Measurements from ENCODE around the gene STK32C. TPM values are rescaled to one million over a fixed set of nuclear protein-coding genes. Genes with fewer than 3 reads are reported as not detected.

The STK32C gene
- 6.4 and 9.3 TPM in 2 replicates for total RNA-seq (2014; rRNA removed; shearing (Covaris generic))

DNA sequence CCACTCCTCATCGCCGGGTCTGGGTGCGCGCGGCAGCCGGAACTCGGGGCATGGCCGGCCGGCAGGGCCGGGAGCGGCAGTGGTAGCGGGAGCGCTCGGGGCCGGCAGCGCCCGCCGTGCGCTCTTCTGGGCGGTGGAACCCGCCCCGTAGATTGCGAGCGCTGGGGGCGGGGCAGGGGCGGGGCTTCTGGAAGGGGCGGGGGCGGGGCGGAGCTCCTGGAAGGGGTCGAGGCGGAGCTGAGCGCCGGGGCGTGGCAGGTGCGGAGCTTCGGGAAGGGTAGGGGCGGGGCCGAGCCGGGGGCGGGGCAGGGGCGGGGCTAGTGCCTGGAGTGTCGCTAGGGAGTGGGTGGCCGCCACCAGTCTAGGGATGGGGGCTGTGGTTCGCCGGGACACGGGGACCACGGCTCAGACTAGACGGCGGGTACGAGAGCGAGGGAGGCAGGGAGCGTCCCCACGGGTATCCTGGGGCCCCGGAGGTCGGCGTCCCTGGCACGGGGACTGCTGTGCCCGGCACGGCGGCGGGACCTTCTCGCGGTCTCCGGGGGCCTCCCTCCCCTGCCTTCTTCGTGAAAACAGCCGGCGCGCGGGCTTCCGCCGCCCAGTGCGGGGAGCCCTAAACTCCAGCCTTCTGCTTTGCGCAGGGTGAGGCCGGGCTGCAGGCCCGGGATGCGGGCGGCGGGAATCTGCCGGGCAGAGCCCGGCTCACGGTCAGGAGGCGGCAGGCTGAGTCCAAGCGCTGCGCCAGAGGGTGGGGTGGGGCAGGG is at the start of gene STK32C:
Gene STK32C, minus strand, starts transcription at position 128 of the 764 bp plus-strand sequence. Its CDS starts 117 bp downstream, at position 11.
- DNase-seq (ENCODE audit: low read depth) = peak; percentile 86

DNA sequence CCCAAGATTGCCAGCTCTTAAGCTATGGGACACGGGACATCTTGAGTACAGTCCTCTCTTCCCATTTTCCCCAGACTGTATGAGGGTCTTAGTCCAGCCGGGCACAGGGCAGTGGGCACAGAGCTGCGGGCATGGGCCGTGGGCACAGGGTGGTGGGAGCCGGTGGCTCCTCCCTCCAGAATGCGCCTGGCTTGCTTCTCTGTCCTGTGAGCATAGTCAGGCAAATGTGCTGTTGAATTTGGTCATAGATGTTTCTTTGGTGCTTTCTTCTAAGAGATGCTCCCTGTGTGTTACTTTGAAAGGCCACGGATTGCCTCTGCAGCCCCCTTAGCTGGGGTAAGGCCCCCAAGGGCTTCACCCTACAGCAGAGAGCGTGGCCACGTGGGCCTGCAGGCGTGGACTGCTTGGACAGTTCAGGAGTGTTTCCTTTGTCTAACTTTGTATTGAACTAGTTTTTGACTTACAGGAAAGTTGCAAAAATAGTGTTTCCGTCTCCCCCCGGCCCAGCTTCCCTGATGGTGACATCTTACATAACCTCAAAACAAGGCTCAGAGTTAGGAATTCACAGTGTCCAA is 49.0 kb upstream of the STK32C start:
- DNase-seq (ENCODE audit: low read depth) = no peak

DNA sequence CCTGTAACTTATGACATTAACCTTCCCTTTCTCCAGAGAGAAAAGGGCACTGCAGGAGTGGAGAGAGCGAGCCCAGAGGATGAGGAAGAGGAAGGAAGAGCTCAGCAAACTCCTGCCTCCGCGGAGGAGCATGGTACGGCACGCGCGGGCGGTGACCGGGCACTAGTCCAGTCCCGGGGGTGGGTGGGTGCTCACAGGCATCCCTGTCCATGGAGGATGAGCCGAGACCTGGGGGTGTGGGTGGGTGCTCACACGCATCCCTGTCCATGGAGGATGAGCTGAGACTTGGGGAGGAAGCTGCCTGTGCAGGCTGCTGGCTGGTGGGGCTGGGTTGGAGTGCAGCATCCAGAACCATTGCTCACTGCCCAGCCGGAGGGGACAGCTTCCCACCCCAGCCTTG is 48.0 kb upstream of the STK32C start:
- no peak for DNase-seq (ENCODE audit: low read depth)

DNA sequence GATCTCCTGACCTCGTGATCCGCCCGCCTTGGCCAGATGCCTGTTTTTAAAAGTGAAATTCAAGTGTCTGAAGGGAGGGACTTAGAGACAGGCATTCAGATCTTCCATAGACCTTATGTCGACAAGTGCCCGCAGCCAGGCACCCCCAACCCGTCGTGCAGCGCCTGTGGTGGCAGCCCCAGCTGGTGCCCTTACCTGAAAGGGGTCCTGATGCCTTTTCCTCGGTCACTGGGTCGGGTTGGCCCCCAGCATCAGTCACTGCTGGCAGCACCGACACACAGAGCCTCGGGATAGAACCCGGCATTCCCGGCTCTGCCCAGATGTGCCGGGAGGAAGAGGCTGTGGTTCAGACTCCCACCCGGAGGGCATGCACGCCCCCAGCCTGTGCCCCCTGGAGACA is 47.5 kb upstream of the STK32C start:
- DNase-seq (ENCODE audit: low read depth) = no peak

DNA sequence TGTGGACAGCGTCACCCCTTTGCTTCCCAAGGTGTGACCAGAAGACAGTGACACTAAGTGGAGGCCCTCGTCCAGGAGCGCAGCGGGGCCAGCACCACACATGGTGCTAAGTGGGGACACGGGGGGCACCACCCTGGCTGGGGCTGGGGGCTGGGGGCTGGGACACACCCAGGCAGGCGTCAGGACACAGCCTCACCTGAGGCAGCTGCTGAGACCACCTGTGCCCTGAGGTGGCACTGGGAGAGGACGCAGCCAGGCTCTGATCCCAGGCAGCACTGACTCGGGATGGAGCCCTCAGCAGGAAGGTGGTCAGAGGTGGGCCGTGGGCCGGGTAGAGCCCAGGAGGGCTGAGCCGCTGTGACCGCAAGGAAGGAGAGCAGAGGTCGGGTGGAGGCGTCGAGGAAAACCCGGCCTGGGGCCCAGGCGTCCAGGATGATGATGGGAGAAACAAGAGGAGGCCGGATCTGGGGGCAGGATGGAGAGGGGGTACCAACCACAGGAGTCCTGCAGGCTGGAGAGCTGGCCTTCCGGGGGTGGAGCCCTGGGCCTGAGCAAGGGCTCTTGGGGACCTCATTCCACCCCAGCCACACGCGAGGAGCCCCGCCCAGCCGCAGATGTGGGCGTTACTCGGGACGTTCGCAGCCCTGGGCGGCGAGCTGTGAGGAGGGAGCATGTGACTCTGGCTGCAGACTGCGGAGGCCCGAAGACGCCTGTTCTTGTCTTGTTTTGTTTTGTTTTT is 46.8 kb upstream of the STK32C start:
- DNase-seq (ENCODE audit: low read depth) = no peak

DNA sequence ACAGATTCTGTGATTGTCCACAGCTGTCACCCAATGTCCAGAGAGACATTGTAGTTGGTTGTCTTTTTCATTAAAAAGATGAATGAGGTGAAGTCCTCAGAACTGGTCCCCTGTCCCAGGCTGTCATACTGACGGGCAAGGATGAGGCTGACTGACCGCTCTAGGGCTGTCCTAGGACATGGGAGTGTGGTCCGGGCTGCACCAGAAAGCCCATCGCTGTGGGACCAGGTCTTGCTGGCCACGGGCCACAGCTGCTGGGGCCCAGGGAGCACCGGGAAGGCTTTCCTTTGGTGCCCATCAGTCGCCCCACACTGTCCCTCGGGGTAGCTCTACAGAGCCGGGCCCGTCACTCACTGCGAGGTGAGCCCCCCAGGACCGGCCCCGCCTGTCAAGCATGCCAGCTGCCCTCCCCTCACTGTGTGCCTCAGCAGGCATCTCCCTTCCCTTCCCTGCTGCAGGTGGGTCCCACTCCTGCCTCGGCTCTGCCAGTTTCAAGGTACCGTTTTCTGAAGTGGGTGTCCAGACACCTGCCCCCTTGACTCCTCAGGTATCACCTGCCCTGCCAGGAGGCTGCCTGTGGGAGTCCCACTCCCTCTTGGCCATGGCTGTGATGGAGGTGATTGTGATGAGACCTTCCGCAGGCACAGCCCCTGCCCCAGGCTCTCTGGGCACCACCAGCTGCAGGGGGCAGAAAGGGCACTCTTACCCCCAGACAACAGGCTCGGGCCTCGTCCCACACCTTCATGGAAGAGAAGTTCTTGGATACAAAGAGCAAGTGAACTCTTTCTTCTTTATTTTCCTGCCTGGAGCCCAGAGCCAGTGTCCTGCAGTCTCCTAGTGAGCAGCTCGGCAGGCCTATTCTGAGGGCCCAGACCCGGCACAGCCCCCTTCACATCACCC is 46.0 kb upstream of the STK32C start:
- DNase-seq (ENCODE audit: low read depth) = no peak

DNA sequence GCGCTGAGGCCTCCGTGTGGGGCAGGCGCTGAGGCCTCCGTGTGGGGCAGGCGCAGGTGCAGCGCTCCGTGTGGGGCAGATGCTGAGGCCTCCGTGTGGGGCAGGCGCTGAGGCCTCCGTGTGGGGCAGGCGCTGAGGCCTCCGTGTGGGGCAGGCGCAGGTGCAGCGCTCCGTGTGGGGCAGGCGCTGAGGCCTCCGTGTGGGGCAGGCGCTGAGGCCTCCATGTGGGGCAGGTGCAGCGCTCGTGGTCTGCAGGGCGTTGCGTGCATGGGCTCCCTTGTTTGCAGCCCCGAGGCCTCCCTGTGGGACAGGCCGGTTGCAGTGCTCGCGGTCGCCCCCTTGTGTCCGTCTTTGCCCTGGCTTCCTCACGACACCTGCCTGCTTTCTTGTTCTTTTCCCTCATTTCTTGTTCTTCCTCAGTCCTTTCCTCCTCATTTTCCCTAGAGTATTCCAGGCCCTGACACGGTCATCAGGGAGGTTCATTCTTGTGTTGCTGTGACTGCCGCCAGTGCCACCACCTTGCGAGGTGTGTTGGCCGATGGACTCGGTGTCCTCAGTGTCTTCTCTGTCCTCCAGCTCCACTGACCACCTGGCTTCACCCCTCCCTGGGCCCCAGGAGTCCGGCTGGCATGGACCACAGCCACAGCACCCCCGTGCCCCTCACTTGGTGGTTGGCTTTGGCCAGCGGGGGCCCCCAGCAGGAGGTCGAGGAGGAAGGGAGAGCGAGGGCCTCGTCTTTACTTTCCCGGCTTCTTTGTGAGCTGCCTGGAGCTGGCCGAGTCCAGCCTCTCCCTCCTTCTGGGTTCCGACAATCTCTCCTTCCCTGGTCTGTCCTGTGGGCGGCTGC is 44.9 kb upstream of the STK32C start:
- DNase-seq (ENCODE audit: low read depth) = peak; percentile 64

DNA sequence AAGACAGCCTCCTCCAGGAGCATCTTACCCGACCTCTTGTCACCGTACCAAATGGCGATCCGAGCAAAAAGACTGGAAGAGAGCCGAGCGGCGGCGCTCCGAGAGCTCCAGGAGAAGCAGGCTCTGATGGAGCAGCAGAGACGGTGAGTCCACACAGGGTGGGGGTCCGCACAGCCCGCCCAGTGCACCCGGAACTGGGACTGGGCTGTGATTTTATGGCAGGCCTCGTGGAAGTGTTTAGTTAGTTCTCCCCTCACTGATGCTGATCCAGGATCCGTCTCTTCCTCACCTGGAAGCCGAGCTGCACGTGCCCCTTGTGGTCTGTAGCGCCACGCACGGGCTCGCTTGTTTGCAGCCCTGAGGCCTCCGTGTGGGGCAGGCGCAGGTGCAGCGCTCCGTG is 43.9 kb upstream of the STK32C start:
- no peak for DNase-seq (ENCODE audit: low read depth)

DNA sequence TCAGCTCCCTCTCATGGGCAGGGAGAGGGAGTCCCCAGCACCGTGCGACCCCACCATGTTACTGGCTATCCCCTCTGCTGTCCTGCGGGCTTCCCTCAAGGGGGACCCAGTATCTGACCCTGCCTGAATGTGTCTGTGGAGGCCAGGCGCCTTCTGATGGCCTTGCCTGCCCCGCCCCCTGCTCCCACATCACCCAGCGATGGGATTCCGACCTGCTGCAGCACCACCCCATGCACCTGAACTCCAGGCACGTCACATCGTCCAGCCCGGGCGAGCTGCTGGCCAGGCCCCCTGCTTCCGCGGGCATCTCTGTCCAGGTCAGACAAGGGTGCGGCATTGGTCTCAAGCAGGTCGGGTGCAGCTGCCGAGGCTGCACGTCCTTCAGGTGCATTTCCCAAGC is 43.2 kb upstream of the STK32C start:
- no peak for DNase-seq (ENCODE audit: low read depth)

DNA sequence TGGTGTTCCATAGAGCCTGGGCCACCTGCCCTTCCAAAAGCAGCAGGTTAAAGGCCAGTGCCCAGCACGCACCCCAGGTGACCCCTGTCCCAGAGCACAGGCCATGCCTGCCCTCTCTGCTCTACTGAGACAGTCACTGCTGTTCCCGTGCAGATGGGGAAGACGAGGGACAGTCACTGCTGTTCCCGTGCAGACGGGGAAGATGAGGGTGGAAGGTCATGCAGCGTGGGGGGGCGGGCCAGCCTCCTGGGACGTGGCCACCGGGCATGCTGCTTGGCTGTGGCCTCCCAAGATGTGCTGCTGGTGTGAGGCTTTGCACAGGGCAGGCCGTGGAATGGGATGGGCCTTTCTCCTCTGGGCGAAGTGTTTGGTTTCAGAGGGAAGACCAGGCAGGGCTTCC is 42.6 kb upstream of the STK32C start:
- no peak for DNase-seq (ENCODE audit: low read depth)

DNA sequence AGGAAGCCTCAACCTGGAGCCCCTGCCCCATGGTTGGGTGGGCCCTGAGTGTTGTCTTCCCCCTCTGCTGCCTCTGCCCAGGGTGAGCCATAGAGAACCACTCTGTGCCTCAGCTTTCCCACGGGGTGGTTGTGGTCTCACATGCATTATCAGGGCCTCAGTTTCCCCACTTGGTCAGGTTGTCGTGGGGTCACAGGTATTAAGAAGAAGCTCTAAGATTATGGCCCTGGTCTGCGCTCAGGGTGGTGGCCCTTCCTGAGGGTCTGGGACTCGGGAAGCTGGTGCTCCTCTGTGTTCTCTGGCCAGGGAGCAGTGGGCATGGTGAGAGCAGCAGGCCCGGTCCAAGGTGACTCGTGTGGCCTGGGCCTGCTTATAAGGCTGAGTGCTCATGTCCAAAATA is 42.0 kb upstream of the STK32C start:
- no peak for DNase-seq (ENCODE audit: low read depth)

DNA sequence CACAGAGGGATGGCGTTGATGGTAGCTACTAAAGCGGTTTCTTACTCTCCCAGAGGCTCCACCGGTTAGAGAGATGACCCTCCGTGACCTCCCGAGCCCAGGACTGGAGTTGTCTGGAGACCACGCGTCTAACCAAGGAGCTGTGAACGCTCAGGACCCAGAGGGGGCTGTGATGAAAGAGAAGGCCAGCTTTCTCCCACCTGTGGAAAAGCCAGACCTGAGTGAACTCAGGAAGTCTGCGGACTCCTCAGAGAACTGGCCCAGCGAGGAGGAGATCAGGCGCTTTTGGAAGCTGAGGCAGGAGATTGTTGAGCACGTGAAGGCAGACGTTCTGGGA is 40.1 kb upstream of the STK32C start:
- no peak for DNase-seq (ENCODE audit: low read depth)

DNA sequence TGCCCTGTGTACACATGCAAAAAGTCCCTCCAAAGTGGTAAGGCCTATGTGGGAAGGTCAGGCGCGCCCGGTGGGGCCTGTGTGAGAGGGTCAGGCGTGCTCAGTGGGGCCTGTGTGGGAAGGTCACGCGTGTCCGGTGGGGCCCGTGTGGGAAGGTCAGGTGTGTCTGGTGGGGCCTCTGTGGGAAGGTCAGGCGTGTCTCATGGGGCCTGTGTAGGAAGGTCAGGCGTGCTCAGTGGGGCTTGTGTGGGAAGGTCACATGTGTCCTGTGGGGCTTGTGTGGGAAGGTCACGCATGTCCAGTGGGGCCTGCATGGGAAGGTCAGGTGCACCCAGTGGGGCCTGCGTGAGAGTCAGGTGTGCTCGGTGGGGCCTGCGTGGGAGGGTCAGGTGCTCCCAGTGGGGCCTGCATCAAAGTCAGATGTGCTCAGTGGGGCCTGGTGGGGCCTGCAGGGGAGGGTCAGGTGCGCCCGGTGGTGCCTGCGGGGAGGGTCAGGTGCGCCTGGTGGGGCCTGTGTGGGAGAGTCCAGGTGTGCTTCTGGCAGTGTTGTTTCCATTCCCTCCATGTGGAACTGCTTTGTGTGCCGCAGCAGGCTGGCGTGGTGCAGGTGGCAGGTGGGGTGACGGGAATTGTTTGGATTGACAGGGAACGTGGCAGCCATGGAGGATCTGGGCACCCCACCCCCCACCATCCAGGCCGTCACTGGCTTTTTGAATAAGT is 39.6 kb upstream of the STK32C start:
- no peak for DNase-seq (ENCODE audit: low read depth)

DNA sequence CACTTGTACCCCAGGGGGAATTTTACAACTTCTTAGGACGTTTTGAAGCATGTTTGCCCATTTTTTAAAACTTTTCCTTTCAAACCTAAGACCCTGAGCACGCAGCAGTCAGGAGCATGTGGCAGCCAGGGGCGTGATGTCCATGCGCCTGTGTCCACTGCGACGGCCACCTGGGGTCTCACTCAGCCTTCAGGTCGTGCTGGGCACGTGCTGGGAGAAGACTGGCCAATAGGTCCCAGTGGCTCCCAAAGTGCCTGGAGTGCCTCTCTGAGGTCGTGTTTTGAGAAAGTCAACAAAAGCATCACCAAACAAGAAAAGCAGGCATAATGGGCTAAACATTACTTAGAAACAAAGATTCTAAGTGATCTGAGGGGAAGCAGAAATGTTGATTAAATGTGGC is 39.1 kb upstream of the STK32C start:
- DNase-seq (ENCODE audit: low read depth) = no peak

DNA sequence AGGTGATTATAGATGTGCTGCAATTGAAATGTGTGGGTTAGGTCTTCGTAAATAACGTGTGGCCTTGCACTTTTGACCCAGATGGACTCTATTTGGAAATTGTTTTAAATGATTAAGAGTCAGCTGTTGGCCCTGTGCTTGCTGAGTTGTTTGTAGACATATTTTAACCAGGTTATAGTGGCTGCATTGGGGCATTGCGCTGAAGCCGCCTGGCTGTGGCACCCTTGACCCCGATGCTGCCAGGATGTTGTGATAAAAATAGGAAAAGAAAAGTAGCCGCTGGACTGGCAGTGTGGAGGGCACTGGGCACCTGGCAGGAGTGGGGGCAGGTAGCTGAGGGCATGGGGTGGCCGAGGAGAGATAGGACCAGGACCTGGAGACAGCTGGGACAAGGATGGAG is 37.6 kb upstream of the STK32C start:
- no peak for DNase-seq (ENCODE audit: low read depth)

DNA sequence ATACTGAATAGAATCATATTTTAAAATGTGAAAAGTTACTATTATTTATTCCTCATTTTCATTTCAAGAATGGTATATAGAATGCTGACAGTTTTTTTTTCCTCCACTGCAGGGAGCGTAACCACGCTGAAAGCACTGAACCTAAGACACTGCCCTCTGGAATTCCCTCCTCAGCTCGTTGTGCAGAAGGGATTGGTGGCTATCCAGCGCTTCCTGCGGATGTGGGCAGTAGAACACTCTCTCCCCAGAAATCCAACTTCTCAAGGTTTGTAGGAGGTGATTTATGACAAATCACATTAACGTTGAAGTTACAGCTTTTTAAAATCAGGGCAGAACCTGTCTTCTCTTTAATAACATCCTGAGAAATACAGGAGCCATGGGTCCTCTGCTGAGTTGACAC is 36.6 kb upstream of the STK32C start:
- DNase-seq (ENCODE audit: low read depth) = no peak

DNA sequence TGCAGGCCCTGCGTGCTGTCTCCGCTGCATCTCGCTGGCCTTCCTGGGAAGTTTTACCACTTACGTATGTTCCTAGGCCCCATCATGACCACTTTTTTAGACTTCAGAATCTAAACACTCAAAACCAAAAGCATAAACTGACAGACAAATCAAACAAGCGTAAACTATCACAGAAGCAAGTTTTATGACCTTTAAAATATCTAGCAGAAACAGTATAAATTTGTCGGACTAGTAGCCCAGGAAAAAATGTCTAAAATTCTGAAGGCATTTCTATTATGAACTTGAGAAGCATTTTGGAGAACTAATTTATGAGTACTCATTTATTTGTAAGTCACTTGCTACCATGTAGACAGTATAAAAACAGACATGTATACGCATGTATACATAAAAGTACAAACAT is 34.8 kb upstream of the STK32C start:
- DNase-seq (ENCODE audit: low read depth) = no peak

DNA sequence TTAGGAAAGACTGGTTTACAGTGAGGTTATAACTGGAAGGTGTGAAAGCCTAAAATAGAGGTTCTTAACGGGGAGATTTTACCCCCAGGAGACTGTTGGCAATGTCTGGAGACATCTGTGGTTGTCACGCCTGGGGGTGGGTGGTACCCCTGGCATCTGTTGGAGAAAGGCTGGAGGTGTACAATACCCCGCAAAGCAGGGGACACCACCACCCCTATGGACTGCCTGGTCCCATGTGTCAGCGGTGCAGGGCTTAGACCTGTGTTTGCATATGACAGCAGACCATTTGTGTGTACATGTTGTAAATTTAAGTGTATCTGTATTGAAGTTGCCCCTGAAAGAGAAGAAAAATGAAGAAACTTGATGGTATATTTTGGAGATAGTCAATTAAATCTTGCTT is 34.0 kb upstream of the STK32C start:
- no peak for DNase-seq (ENCODE audit: low read depth)

DNA sequence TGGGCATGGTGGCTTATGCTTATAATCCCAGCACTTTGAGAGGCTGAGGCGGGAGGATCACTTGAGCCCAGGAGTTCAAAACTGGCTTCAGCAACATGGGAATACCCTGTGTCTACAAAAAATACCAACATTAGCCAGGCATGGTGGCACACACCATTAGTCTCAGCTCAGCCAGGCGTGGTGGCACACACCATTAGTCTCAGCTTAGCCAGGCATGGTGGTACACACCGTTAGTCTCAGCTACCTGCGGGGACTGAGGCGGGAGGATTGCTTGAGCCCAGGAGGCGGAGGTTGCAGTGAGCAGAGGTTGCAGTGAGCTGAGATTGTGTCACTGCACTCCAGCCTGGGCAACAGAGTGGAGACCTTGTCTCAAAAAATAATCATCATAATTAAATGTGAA is 33.3 kb upstream of the STK32C start:
- no peak for DNase-seq (ENCODE audit: low read depth)

DNA sequence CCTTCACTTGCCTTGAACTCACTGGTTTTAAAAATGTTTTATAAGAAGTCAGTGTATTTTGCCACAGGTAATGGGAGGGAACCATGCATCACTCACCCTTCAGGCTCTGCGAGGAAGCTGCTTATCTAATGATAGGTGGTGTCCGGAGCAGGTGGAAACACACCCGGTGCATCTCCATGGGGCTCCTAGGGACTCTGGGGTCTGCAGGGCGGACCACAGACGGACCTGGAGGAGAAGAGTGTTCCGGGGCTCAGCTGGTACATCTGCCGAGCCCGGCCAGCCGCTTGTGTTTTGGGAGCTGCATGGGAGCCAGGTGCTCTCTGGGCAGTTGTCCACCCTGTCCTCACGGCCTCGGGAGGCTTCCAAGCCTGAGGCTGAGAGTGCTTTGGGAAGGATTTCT is 31.5 kb upstream of the STK32C start:
- DNase-seq (ENCODE audit: low read depth) = no peak

DNA sequence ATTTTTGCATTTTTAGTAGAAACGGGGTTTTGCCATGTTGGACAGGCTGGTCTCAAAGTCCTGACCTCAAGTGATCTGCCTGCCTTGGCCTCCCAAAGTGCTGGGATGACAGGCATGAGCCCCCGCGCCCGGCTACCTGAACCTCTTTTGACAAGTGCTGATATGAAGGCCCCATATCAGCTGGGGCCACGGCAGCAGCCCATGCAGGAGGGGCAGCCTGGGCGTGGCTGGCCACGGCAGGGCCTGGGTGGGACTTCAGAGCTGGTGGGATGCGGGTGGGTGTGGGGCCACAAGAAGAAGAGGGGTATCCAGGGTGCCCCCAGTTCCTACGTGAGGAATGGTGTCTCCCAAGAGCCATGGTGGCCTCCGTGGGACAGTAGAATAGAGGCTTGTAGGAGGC is 31.1 kb upstream of the STK32C start:
- no peak for DNase-seq (ENCODE audit: low read depth)
